Measurements from ENCODE around the gene GALNTL6.
A peak's percentile ranks its signal among the peaks of the same experiment; 100 is the strongest.
"Not testable (repeated sequence)": the region's sequence is repeated elsewhere in the genome, so short reads cannot be mapped to it uniquely, and the experiment has no call there.

Gene GALNTL6

GRCh38 chr4:172721659-172722058 is 908.5 kb downstream of the GALNTL6 start:
- DNase-seq (ENCODE audit: low read depth) = no peak
- no peak overlapping the region for H3K4me3 ChIP-seq (ENCODE audit: low read depth, low read length)
- TF ChIP-seq CTCF (conservative IDR thresholded peaks at IDR 0.05; ENCODE audit: low read depth, low read length) = no peak

GRCh38 chr4:172725581-172725980 is 912.4 kb downstream of the GALNTL6 start:
- DNase-seq (ENCODE audit: low read depth) = peak; percentile 38
- peak overlapping the region; percentile 16 for H3K4me3 ChIP-seq (ENCODE audit: low read depth, low read length)
- TF ChIP-seq CTCF (conservative IDR thresholded peaks at IDR 0.05; ENCODE audit: low read depth, low read length) = no peak

GRCh38 chr4:172726001-172726423 is 912.8 kb downstream of the GALNTL6 start:
- H3K4me3 ChIP-seq (ENCODE audit: low read depth, low read length) = peak overlapping the region; percentile 16
- peak; percentile 23 for DNase-seq (ENCODE audit: low read depth)
- TF ChIP-seq CTCF (conservative IDR thresholded peaks at IDR 0.05; ENCODE audit: low read depth, low read length) = no peak

GRCh38 chr4:172727631-172728030 is 914.4 kb downstream of the GALNTL6 start:
- TF ChIP-seq CTCF (conservative IDR thresholded peaks at IDR 0.05; ENCODE audit: low read depth, low read length) = no peak
- no peak for DNase-seq (ENCODE audit: low read depth)
- H3K4me3 ChIP-seq (ENCODE audit: low read depth, low read length) = no peak overlapping the region

- H3K4me3 ChIP-seq (ENCODE audit: low read depth, low read length); DNase-seq (ENCODE audit: low read depth): not testable (repeated sequence)
Observed at GRCh38 chr4:172733645-172734044, 920.4 kb downstream of the GALNTL6 start.

- H3K4me3 ChIP-seq (ENCODE audit: low read depth, low read length) = no peak overlapping the region
- no peak for DNase-seq (ENCODE audit: low read depth)
- TF ChIP-seq CTCF (conservative IDR thresholded peaks at IDR 0.05; ENCODE audit: low read depth, low read length) = no peak
Observed at GRCh38 chr4:172734555-172734954, 921.4 kb downstream of the GALNTL6 start.

GRCh38 chr4:172736046-172736445 is 922.8 kb downstream of the GALNTL6 start:
- H3K4me3 ChIP-seq (ENCODE audit: low read depth, low read length) = no peak overlapping the region
- no peak for TF ChIP-seq CTCF (conservative IDR thresholded peaks at IDR 0.05; ENCODE audit: low read depth, low read length)
- DNase-seq (ENCODE audit: low read depth) = no peak

- H3K4me3 ChIP-seq (ENCODE audit: low read depth, low read length) = no peak overlapping the region
- DNase-seq (ENCODE audit: low read depth) = no peak
- no peak for TF ChIP-seq CTCF (conservative IDR thresholded peaks at IDR 0.05; ENCODE audit: low read depth, low read length)
Observed at GRCh38 chr4:172740434-172740833, 927.2 kb downstream of the GALNTL6 start.
